ENCODE data around the gene TOX2. TPM values are rescaled to one million over a fixed set of nuclear protein-coding genes. Genes with fewer than 3 reads are reported as not detected.

The TOX2 gene
- total RNA-seq, 1 donor from 2014 or later = 2.8 TPM

GRCh38 chr20:43999848-44000247 lies 85.2 kb downstream of the TOX2 start:
- no peak overlapping the region for H3K27ac Mint-ChIP-seq
- H3K4me3 Mint-ChIP-seq (ENCODE audit: low read depth) = no peak overlapping the region
- H3K27me3 Mint-ChIP-seq = peaks cover 8% of the 10 kb centered on the region

GRCh38 chr20:44001667-44002596 lies 87.3 kb downstream of the TOX2 start:
- H3K27me3 Mint-ChIP-seq = peaks cover 8% of the 10 kb centered on the region
- no peak for TF ChIP-seq CTCF (IDR thresholded peaks at IDR 0.05; ENCODE audit: unreplicated experiment)

More at GRCh38 chr20:43999848-44000247, 85.2 kb downstream of the TOX2 start:
- DNase-seq (ENCODE audit: low spot score, unreplicated experiment) = no peak
- H3K9me3 Mint-ChIP-seq (ENCODE audit: low read depth) = no peaks in the 10 kb centered on the region
- no peaks in the 10 kb centered on the region for H3K4me1 Mint-ChIP-seq (ENCODE audit: low read depth)
- H3K36me3 Mint-ChIP-seq (ENCODE audit: insufficient read depth) = no peaks in the 10 kb centered on the region
- TF ChIP-seq CTCF (IDR thresholded peaks at IDR 0.05; ENCODE audit: unreplicated experiment) = no peak

GRCh38 chr20:44002861-44003260 lies 88.2 kb downstream of the TOX2 start:
- no peak for DNase-seq (ENCODE audit: low spot score, unreplicated experiment)
- Mint-ChIP-seq H3K27me3 (peaks cover 8% of the 10 kb centered on the region), H3K27ac (no peak overlapping the region), H3K9me3 (ENCODE audit: low read depth) (no peaks in the 10 kb centered on the region), H3K36me3 (ENCODE audit: insufficient read depth) (no peaks in the 10 kb centered on the region), H3K4me3 (ENCODE audit: low read depth) (no peak overlapping the region), H3K4me1 (ENCODE audit: low read depth) (no peaks in the 10 kb centered on the region)
- TF ChIP-seq CTCF (IDR thresholded peaks at IDR 0.05; ENCODE audit: unreplicated experiment) = no peak

More at GRCh38 chr20:44001667-44002596, 87.3 kb downstream of the TOX2 start:
- DNase-seq (ENCODE audit: low spot score, unreplicated experiment) = no peak
- H3K4me1 Mint-ChIP-seq (ENCODE audit: low read depth) = no peaks in the 10 kb centered on the region
- H3K4me3 Mint-ChIP-seq (ENCODE audit: low read depth) = no peak overlapping the region
- H3K9me3 Mint-ChIP-seq (ENCODE audit: low read depth) = no peaks in the 10 kb centered on the region
- H3K36me3 Mint-ChIP-seq (ENCODE audit: insufficient read depth) = no peaks in the 10 kb centered on the region
- no peak overlapping the region for H3K27ac Mint-ChIP-seq

GRCh38 chr20:44003609-44004008 lies 89.0 kb downstream of the TOX2 start:
- peaks cover 8% of the 10 kb centered on the region for H3K27me3 Mint-ChIP-seq
- no peak for TF ChIP-seq CTCF (IDR thresholded peaks at IDR 0.05; ENCODE audit: unreplicated experiment)

GRCh38 chr20:44004306-44004915 lies 89.8 kb downstream of the TOX2 start:
- Mint-ChIP-seq H3K9me3 (ENCODE audit: low read depth) (no peaks in the 10 kb centered on the region), H3K4me1 (ENCODE audit: low read depth) (no peaks in the 10 kb centered on the region), H3K27me3 (peaks cover 8% of the 10 kb centered on the region), H3K36me3 (ENCODE audit: insufficient read depth) (no peaks in the 10 kb centered on the region), H3K27ac (no peak overlapping the region), H3K4me3 (ENCODE audit: low read depth) (no peak overlapping the region)
- TF ChIP-seq CTCF (IDR thresholded peaks at IDR 0.05; ENCODE audit: unreplicated experiment) = no peak
- no peak for DNase-seq (ENCODE audit: low spot score, unreplicated experiment)

More at GRCh38 chr20:44003609-44004008, 89.0 kb downstream of the TOX2 start:
- no peaks in the 10 kb centered on the region for H3K4me1 Mint-ChIP-seq (ENCODE audit: low read depth)
- H3K9me3 Mint-ChIP-seq (ENCODE audit: low read depth) = no peaks in the 10 kb centered on the region
- H3K27ac Mint-ChIP-seq = no peak overlapping the region
- H3K4me3 Mint-ChIP-seq (ENCODE audit: low read depth) = no peak overlapping the region
- no peaks in the 10 kb centered on the region for H3K36me3 Mint-ChIP-seq (ENCODE audit: insufficient read depth)
- DNase-seq (ENCODE audit: low spot score, unreplicated experiment) = no peak

All from progenitor cell of endocrine pancreas (in vitro differentiated cells).